Central memory CD8-positive, alpha-beta T cell (primary cell): ENCODE results near the gene ATP2C2.
"Not testable (repeated sequence)": the region's sequence is repeated elsewhere in the genome, so short reads cannot be mapped to it uniquely, and the experiment has no call there.

Experiments
- ATAC-seq: fragments of 150-1000 bp; cut with Tn5 transposase; replicated peaks from 2 replicates; pipeline ENCODE4 v1.10.0; 2022; ENCODE audit warnings: mild to moderate bottlenecking, moderate FRiP score, moderate number of reproducible peaks; ENCODE audit not compliant: poor library complexity, severe bottlenecking; ENCODE audit errors: extremely low read depth
- DNase-seq, 2 donors: peaks; one replicate each; pipeline ENCODE4 v3.0.0; 2021; ENCODE audit warnings: low spot score in 2 of 2
- H3K27ac Mint-ChIP-seq: one replicate; pipeline ENCODE4 v1.8.0; 2022; ENCODE audit warnings: low read depth, mild to moderate bottlenecking, moderate library complexity, mixed read lengths
- H3K27me3 Mint-ChIP-seq: one replicate; pipeline ENCODE4 v1.8.0; 2022; ENCODE audit warnings: mixed read lengths
- H3K36me3 Mint-ChIP-seq: one replicate; pipeline ENCODE4 v1.8.0; 2022; ENCODE audit warnings: mild to moderate bottlenecking, moderate library complexity, mixed read lengths; ENCODE audit not compliant: insufficient read depth
- H3K4me1 Mint-ChIP-seq: one replicate; pipeline ENCODE4 v1.8.0; 2022; ENCODE audit warnings: mixed read lengths
- H3K4me3 Mint-ChIP-seq: one replicate; pipeline ENCODE4 v1.8.0; 2022; ENCODE audit warnings: mild to moderate bottlenecking, moderate library complexity, mixed read lengths
- H3K9me3 Mint-ChIP-seq: one replicate; pipeline ENCODE4 v1.8.0; 2022; ENCODE audit warnings: mixed read lengths

The ATP2C2 gene

DNA sequence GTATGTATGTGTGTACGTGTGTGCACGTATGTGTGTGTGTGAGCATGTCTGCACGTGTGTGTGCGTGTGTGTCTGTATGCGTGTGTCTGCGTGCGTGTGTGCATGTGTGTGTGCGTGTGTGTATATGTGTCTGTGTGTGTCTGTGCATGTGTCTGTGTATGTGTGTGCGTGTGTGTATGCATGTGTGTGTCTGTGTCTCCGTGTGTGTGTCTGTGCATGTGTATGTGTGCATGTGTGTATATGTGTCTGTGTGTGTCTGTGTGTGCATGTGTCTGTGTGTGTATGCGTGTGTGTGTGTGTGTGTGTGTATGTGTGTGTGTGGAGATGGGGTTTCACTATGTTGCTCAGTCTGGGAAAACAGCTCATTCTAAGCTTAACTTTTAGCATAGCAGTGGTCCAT, 43.9 kb downstream of the ATP2C2 start:
- Mint-ChIP-seq H3K9me3 (no peaks in the 10 kb centered on the region), H3K36me3 (peaks cover 2% of the 10 kb centered on the region), H3K27me3 (peaks cover 49% of the 10 kb centered on the region), H3K4me1 (no peaks in the 10 kb centered on the region), H3K27ac (no peak overlapping the region), H3K4me3 (no peak overlapping the region)
- ATAC-seq (no peak), DNase-seq (no peak)

DNA sequence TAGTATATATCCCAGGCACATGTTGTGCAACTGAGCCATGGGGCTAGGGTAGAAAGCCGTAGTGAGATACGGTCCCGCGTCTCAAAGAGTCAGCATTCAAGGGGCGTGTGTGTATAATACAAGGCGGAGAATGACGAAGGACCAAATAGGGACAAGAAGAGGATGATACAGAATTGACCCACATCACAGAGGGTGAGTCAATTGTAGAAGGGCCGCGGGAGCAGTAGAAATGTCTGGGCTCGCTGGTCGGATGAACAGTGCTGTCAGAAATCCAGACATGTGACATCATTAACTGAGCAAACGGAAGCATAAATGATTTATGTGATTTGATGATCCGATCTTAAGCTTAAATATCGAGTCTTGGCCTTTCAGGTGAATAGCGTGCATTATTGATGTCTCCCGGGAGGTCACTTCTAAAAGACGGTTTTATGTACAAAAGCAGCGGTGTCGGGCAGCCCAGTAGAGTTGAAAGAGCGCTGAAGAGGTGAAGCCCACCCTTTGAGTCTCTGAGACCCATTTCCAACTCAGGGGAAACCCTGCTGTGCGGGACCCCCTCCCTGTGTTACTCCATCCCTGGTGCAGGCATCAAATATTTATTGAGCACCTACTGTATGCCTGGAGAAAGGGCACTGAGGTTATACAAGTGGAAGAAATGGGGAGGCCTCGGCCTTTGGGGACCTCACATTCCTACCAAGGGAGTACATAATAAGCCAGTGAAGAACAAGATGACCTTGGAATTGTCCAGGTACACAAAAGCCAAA, 45.1 kb downstream of the ATP2C2 start:
- H3K27ac Mint-ChIP-seq, result no peak overlapping the region
- peaks cover 49% of the 10 kb centered on the region for H3K27me3 Mint-ChIP-seq
- H3K4me3 Mint-ChIP-seq, result no peak overlapping the region
- peaks cover 2% of the 10 kb centered on the region for H3K36me3 Mint-ChIP-seq
- DNase-seq (no peak), ATAC-seq (no peak)
- H3K4me1 Mint-ChIP-seq, result no peaks in the 10 kb centered on the region
- no peaks in the 10 kb centered on the region for H3K9me3 Mint-ChIP-seq

DNA sequence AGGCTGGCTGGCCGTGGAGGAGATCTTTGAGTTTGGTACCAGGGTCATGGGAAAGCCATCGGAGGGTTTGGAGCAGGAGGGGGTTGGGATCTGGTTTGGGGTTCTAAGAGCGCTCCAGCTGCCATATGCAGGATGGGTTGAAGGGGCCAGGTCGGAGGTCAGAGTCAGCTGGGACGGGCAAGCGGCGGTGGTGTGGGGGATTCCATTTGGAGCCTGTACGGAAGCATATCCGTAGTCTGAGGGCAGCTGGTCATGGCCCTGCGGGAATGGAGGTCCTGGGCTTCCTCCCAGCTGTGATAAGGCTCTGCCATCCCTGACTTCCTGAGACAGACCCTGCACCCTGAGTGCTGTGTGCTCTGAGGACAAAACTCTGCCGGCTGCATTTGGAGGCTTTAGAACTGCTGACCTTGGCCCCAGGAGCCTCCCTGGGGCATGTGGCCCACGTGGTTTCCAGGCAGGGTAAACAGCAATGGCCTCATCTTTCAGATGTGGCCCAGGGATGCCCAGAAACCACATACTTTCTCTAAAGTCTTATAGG, 46.5 kb downstream of the ATP2C2 start:
- peaks cover 2% of the 10 kb centered on the region for H3K36me3 Mint-ChIP-seq

DNA sequence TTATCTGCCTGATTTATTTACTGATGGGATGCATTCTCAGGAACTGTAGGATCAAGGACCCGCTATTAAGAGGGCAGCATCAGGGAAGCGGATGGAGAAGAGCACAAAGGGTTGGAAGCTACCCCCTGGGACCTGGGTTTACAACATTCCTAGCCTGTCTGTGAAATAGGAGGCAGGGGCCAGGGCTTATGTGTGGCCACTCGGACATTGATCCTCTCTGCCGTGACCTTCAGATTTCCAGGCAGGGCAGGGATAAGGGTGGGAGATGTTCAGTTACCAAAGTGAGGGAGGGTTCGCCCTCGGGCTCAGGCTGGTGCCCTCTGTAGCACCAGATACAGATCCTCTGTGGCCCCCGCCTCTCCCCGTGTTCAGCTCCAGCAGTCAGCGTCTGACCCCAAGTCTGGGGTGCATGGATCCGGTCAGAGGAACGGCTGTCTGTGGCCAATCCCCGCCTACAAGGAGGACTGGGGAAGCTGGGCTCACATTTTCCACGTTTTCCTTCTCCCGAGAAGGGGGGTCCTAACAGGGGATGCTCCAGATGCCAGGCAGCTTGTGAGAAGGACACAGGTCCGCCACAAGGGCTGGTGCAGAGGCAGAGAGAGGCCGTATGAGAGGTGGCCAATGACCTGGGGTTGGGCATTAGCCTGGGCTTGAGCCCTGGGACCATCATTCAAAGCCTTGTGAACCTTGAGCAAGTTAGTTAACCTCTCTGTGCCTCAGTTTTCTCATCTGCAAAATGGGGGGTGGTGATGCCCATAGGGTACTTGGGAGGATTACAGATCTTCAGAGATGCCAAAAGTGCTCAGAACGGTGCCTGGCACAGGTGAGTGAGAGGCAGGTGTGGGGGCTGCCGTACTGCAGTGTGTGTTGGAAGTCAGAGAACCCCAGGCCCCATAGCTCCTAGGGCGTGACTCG, 48.3 kb downstream of the ATP2C2 start:
- ATAC-seq (no peak), DNase-seq (no peak)
- Mint-ChIP-seq H3K4me1 (no peaks in the 10 kb centered on the region), H3K36me3 (peaks cover 2% of the 10 kb centered on the region), H3K27ac (no peak overlapping the region), H3K9me3 (no peaks in the 10 kb centered on the region), H3K4me3 (no peak overlapping the region), H3K27me3 (peaks cover 52% of the 10 kb centered on the region)

More for the DNA sequence above, 46.5 kb downstream of the ATP2C2 start:
- ATAC-seq (no peak), DNase-seq (no peak)
- Mint-ChIP-seq H3K27me3 (peaks cover 53% of the 10 kb centered on the region), H3K9me3 (no peaks in the 10 kb centered on the region), H3K27ac (no peak overlapping the region), H3K4me3 (no peak overlapping the region), H3K4me1 (no peaks in the 10 kb centered on the region)

DNA sequence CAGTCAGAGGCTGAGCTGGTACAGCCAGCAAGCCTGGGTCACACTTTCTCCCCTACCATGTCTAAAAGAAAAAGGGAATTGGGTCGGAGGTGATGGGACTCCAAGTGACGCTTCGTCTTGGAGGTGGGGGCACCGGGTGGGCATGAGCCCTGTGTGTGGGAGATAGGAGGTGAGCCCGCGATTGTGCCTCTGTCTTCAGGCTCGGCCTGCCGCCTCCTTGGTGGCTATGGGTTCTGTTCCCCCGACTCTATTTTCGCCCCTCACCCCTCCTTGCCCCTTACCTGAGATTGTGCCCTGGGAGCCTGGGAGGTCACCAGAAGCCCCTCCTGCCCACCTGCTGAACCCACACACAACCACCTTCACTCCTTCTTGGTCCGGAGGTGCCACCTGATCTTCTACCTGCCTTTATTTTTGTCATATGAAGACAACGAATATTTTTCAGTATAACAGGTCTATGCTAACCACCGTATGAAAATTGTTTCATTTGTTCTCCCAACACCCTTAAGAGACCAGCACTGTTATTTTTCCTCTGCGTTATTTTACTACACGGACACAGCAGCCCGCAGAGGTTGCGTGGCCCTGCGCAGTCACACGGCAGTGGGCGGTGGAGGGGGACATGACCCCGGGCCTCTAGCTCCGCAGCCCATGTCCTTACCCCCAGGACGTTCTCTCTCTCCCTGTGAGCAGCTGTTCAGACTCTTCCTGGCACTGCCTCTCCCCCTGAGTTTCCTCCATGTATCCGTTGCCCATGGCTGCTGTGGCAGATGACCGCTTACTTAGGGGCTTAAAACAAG, 49.9 kb downstream of the ATP2C2 start:
- Mint-ChIP-seq H3K4me3 (no peak overlapping the region), H3K27ac (no peak overlapping the region), H3K4me1 (no peaks in the 10 kb centered on the region), H3K27me3 (peaks cover 52% of the 10 kb centered on the region), H3K36me3 (no peaks in the 10 kb centered on the region), H3K9me3 (no peaks in the 10 kb centered on the region)
- no peak for ATAC-seq
- DNase-seq, result no peak

DNA sequence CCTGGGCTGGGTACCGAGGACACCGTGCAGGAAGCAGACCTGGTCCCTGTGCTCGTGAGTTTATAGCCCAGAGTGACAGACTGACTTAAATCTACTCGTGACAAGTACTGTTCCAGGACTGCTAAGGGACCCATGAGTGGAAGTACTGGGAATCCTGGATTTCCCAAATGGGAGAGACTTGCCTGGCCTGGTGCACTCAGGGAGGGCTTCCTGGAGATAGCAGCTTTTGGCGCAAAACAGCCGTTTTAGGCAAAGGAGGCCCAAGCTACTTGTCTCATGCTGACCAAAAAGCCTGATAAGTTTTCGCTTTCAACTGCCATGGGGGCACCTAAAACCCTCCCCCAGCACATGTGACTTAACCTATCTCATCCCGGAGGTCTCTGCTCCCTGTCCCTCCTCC, 51.4 kb downstream of the ATP2C2 start:
- no peaks in the 10 kb centered on the region for H3K9me3 Mint-ChIP-seq
- no peak overlapping the region for H3K4me3 Mint-ChIP-seq
- ATAC-seq (no peak), DNase-seq (no peak)
- H3K27ac Mint-ChIP-seq, result no peak overlapping the region
- peaks cover 40% of the 10 kb centered on the region for H3K27me3 Mint-ChIP-seq
- H3K4me1 Mint-ChIP-seq, result no peaks in the 10 kb centered on the region
- H3K36me3 Mint-ChIP-seq, result no peaks in the 10 kb centered on the region

DNA sequence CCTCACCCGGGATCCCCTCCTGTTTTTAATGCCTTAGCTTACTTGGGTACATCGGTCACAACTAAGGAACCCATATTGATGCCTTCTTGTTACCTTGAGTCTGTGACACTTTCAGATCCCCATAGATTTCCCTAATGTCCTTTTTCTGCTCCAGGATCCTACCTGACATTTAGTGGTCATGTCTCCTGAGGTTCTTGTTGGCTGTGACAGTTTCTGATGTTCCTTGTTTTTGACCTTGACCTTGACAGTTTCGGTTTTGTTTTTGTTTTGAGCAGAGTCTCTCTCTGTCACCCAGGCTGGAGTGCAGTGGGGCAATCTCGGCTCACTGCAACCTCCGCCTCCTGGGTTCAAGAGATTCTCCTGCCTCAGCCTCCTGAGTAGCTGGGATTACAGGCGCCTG, 52.2 kb downstream of the ATP2C2 start:
- H3K27me3 Mint-ChIP-seq, result peaks cover 45% of the 10 kb centered on the region
- not testable (repeated sequence) for H3K9me3 Mint-ChIP-seq, H3K4me3 Mint-ChIP-seq, H3K4me1 Mint-ChIP-seq, DNase-seq, H3K27ac Mint-ChIP-seq, ATAC-seq, H3K36me3 Mint-ChIP-seq

DNA sequence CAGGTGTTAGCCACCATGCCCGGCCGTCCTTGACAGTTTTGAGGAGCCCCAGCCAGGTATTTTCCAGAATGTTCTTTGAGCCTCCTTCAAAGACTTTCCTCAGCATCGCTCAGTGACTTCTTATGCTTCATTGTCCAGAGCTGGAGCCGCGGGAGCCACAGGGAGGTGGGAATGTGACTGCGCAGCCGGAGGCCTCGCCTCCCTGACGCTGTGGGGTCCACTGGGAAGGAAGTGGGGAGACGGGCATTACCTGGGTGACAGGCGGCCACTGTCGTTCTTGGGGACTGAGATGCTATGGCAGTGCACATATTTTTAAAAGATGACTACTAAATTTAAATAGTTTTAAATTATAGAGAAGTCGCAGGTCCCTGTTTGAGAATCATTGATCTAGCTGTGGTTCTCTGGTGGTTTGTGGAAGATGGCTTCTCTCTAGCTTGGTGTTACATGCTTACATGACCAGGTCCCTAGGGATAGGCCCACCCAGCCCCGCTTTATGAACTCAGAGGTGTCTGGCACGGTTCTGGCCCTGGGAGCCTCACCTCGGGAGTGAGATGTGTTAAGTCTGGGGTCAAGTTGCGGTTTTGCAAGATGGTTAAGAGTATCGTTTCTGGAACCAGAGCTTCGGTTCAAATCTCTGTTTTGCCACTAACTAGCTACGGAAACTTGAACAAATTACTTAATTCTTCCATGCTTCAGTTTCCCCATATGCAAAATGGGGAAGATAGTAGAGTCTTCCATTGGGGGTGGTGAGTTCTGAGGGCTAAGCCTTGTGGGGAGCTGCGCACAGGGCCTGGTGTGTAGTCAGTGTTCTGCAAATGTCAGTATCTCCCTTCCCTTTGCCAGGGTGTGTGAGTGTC, 53.0 kb downstream of the ATP2C2 start:
- no peaks in the 10 kb centered on the region for H3K36me3 Mint-ChIP-seq
- no peaks in the 10 kb centered on the region for H3K9me3 Mint-ChIP-seq
- DNase-seq, result no peak
- H3K27ac Mint-ChIP-seq, result no peak overlapping the region
- no peaks in the 10 kb centered on the region for H3K4me1 Mint-ChIP-seq
- H3K27me3 Mint-ChIP-seq, result peaks cover 53% of the 10 kb centered on the region
- no peak for ATAC-seq
- H3K4me3 Mint-ChIP-seq, result no peak overlapping the region

DNA sequence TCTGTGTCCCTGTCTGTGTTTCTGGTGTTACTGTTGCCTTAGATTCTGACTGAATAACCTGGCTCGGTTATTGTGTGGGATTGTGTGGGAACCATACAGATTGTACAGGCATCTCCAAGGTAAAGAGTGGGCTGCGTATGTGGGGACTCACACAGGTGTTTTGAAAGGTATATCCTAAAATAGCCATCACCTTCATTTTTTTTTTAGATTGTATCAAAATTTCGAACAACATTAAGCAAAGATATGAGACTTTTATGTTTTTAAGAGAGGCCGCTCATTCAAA, 53.5 kb downstream of the ATP2C2 start:
- no peaks in the 10 kb centered on the region for H3K9me3 Mint-ChIP-seq
- H3K27me3 Mint-ChIP-seq, result peaks cover 59% of the 10 kb centered on the region
- no peaks in the 10 kb centered on the region for H3K4me1 Mint-ChIP-seq
- H3K27ac Mint-ChIP-seq, result no peak overlapping the region
- H3K4me3 Mint-ChIP-seq, result no peak overlapping the region
- H3K36me3 Mint-ChIP-seq, result no peaks in the 10 kb centered on the region
- ATAC-seq (no peak), DNase-seq (no peak)

DNA sequence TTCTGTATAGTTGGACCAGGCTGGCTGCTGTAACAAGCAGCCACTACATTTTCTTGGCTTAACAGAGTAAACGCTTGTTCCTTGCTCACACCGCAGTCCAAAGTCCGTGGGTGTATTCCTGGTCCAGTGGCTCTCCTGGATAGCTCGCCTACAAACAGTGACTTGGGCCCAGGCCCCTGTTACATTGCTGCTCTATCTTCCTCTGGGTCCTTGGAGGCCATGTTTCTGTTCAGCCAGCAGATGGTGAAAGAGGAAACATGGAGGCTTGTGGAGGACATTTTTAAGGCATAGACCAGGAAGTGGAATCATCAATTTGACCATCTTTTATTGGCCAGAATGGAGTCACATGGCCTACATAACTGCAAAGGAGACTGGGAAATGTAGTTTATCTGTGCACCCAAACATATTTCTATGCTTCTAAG, 55.1 kb downstream of the ATP2C2 start:
- ATAC-seq (no peak), DNase-seq (no peak)
- H3K4me3 Mint-ChIP-seq, result no peak overlapping the region
- no peak overlapping the region for H3K27ac Mint-ChIP-seq
- no peaks in the 10 kb centered on the region for H3K9me3 Mint-ChIP-seq
- H3K36me3 Mint-ChIP-seq, result no peaks in the 10 kb centered on the region
- H3K27me3 Mint-ChIP-seq, result peaks cover 57% of the 10 kb centered on the region
- no peaks in the 10 kb centered on the region for H3K4me1 Mint-ChIP-seq

DNA sequence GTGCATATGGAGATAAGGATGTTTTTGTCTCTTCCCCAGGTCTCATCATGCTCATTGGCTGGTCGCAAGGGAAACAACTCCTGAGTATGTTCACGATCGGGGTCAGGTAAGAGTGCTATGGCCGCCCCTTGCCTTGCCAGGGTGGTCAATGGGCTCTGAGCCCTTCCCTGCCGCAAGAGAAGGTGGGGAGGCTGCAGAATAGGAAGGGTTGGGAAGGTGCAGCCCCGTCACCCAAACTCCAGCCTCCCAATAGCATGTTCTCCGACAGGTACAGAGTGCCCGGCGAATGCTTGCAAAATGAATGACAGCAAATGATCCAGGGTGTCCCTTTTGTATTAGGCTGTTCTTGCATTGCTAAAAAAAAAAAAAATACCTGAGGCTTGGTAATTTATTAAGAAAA, 57.4 kb downstream of the ATP2C2 start:
- no peaks in the 10 kb centered on the region for H3K36me3 Mint-ChIP-seq
- H3K27me3 Mint-ChIP-seq, result peaks cover 56% of the 10 kb centered on the region
- H3K9me3 Mint-ChIP-seq, result no peaks in the 10 kb centered on the region
- ATAC-seq (no peak), DNase-seq (no peak)
- H3K4me3 Mint-ChIP-seq, result no peak overlapping the region
- no peak overlapping the region for H3K27ac Mint-ChIP-seq
- no peaks in the 10 kb centered on the region for H3K4me1 Mint-ChIP-seq

DNA sequence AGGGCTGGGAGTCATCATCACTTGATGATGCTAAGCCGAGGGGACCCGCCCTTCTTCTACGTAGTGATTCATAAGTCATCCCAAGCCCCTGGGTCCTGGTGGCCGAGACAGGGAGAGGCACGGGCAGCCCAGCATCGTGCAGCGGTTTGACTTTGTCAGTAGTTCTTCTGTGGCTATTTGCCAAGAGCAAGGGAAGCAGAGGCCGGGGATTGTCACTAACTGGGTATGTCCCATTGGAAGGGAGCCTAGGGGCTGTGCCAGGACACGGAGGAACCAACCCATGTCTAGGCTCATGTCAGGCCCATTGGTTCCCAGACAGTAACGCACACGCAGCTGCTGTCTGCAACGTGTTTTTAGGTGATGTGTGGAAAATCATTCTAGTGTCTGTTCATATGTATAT, 58.5 kb downstream of the ATP2C2 start:
- no peaks in the 10 kb centered on the region for H3K9me3 Mint-ChIP-seq
- no peak overlapping the region for H3K27ac Mint-ChIP-seq
- DNase-seq (no peak), ATAC-seq (no peak)
- no peaks in the 10 kb centered on the region for H3K4me1 Mint-ChIP-seq
- no peak overlapping the region for H3K4me3 Mint-ChIP-seq
- H3K36me3 Mint-ChIP-seq, result no peaks in the 10 kb centered on the region
- peaks cover 66% of the 10 kb centered on the region for H3K27me3 Mint-ChIP-seq
